HG03457 (cell line): ENCODE measurements around the gene SMCHD1.
"Not testable (repeated sequence)": the region's sequence is repeated elsewhere in the genome, so short reads cannot be mapped to it uniquely, and the experiment has no call there.

Source experiments
- ATAC-seq: cut with Tn5 transposase; IDR thresholded peaks from one replicate; pipeline ENCODE4 v1.9.1; 2021; ENCODE audit warnings: moderate number of reproducible peaks; ENCODE audit not compliant: unreplicated experiment

The SMCHD1 gene

DNA sequence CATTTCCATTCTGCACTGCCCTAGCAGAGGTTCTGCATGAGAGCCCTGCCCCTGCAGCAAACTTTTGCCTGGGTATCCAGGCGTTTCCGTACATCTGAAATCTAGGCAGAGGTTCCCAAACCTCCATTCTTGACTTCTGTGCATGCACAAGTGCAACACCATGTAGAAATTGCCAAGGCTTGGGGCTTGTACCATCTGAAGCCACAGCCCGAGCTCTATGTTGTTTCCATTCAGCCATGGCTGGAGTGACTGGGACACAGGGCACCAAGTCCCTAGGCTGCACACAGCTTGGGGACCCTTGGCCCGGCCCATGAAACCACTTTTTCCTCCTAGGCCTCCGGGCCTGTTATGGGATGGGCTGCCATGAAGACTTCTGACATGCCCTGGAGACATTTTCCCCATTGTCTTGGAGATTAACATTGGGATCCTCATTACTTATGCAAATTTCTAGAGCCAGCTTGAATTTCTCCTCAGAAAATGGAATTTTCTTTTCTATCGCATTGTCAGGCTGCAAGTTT, 154.2 kb downstream of the SMCHD1 start:
- not testable (repeated sequence) for ATAC-seq

DNA sequence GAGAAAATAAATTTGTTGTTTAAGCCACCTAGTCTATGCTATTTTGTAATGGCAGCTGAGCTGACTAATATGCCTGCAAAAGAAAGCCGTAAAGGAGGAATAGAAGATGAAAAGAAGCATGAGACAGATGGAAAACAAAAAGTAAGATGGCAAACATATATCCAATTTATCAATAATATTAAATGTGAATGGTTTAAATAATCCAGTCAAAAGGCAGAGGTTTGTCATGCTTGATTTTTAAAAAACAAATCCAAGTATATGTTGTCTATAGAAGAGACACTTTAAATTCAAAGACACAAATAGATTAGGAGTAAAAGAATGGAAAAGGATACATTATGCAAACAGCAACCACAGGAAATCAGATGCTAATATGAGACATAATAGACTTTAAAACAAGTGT, 155.9 kb downstream of the SMCHD1 start:
- ATAC-seq, result no peak

DNA sequence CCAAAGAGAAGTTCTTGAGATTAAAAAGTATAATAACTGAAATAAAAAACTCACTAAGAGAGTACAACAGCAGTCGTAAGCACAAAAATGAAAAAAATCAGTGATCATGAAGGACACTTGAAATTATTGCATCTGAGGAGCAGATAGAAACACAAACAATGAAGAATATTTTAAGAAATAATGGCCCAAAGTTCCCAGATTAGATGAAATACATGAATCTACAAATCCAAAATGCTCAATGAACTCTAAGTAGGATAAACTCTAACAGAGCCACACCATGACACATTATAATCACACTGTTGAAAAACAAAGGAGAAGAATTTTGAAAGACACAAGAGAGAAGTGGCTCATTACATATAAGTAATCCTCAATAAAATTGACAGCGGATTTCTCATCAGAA, 159.4 kb downstream of the SMCHD1 start:
- ATAC-seq, result no peak

DNA sequence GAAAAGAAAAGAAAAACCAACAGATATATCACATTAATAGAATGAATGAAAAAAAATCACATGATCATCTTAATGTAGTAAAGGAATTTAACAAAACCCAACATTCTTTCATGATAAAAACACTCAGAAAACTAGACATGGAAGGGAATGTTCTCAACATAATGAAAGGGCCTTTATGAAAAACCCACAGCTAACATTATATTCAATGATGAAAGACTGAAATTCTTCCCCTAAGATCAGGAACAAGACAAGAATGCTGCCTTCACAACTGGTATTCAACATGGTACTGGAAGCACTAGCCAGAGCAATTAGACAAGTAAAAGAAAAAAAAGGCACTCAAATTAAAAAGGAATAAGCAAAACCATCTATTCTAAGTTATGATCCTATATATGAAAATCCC, 162.8 kb downstream of the SMCHD1 start:
- ATAC-seq, result no peak

DNA sequence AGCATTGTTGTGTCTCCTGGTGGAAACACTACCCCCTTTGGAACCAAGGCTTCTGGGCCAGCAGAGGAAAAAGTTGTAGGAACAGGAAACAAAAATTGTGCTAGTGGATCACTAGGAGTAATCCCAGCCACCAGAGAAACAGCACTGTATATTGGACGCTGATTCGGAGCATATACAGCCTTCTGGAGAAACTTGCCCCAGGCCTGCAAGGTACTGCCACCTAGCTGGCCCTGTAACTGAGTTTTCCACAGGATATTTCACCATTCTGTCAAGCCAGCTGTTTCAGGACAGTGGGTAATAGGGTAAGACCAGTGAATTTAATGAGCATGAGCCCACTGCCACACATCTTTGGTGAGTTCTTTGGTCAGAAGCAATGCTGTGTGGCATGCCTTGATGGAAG, 166.2 kb downstream of the SMCHD1 start:
- ATAC-seq, result no peak

DNA sequence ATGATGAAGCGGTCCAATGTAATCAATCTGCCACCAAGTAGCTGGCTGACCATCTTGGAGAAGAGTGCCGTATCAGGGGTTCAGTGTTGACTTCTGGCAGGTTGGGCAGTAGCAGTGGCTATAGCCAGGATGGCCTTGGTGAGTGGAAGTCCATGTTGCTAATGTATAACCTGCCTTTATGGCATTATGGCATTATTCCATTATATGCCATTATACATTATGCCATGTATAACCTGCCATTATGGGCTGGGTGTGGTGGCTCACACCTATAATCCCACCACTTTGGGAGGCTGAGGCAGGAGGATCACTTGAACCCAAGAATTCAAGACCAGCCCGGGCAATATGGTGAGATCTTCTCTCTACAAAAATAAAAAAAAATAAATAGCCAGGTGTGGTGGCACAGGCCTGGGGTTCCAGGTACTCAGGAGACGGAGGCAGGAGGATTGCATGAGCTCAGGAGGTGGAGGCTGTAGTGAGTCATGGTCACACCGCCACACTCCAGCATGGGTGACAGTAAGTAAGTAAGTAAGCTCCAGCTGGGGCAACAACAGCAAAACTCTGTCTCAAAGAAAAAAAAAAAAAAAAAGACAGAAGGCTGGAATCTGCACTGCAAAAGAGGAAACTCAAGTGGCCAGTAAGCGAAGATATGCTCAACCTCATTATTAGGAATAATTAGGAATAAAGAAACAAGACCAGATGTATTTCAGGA, 166.8 kb downstream of the SMCHD1 start:
- no peak for ATAC-seq

DNA sequence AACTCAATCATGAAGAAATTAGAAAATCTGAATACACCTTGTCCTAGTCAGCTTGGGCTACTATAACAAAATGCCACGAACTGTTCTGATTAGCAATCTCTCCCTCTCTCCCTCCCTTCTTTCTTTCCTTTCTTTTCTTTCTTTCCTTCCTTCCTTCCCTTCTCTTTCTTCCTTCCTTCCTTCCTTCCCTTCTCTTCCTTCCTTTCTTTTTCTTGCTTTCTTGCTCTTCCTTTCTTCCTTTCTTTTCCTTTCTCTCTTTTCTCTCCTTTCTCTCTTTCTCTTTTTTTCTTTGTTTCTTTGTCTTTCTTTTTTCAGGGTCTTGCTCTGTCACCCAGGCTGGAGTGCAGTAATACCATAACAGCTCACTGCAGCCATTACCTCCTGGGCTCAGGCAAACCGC, 167.7 kb downstream of the SMCHD1 start:
- no peak for ATAC-seq

DNA sequence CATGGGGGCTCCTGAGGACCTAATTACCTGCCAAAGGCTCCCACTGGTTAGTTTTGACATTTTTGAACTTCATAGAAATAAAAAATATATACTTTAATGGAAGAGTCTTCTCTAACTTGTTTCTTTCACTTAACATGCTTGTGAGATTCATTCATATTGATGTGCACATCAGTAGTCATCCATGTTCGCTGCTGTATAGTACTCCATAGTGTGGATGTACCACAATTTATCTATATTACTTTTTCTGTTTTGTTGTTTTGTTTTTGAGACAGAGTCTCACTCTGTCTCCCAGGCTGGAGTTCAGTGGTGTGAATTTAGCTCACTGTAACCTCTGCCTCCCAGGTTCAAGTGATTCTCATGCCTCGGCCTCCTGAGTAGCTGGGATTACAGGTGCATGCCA, 168.4 kb downstream of the SMCHD1 start:
- ATAC-seq, result no peak

DNA sequence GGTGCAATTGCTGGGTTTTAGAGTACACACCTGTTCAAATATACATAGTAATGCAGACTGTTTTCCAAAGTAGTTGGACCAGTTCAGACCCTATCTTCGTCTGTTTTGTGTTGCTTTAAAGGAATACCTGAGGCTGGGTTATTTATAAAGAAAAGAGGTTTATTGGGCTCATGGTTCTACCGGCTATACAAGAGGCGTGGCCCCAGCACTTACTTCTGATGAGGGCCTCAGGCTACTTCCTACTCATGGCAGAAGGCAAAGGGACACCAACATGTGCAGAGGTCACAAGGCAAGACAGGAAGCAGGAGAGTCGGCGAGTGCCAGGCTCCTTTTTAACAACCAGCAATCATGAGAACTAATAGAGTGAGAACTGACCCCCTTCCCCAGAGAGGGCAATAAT, 169.3 kb downstream of the SMCHD1 start:
- ATAC-seq, result no peak

DNA sequence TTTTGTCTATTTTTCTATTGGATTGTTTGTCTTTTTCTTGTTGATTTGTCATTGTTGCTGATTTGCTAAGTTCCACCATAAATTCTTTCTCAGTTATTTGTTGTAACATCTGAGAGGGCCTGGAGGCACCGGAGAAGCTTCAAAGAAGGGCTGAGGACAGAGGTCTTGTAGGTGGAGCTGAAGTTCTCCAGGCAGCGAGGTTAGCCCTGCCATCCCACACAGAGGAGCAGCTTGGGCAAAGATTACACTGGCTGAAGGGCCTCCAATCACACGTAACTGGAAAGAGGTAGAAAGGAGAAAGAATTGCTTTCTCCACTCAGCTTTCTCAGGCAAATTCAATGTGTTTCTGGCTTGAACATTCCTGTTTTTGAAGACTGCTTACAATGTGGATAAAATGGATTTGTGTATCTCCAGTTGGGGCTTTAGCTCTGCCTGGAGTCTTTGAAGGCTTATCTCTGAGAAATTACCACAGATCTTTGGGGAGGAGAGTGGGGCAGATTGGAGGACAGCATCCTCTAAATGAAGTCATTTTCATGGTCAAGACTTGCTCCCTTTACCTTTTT, 170.2 kb downstream of the SMCHD1 start:
- no peak for ATAC-seq

DNA sequence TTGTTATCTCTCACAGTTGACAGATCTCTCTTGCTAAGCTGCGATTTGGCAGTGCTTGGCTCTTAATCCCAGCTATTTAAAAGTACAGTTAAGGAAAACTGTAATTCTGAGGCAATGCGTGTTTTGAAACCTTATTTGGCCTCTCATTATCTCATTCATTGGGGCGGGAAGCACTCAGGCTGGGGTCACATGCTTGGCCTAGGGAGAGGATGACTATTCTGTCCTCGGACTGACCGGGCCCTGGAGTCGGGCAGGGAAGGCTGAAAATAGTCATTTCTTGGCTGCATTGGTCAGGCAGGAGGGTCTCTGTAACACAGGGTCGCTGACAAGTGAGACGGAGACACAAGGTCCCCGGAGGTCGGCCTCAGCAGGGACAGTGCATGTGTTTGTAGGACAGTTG, 171.1 kb downstream of the SMCHD1 start:
- ATAC-seq, result no peak

DNA sequence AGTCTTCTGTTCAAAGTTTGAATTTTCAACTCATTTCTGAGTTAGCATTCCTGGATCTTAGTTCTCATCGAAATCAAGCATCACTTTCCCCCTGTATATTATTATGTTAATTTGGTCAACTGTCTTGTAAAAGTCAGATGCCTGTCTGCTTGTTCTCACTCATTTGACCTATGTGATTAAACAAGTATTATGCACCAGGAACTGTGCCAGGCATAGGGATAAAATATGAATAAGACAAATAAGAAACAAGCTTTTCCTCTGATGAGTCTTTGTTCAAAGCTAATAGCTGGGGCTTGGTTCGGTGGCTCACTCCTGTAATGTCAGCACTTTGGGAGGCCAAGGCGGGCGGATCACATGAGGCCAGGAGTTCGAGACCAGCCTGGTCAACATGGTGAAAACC, 171.5 kb downstream of the SMCHD1 start:
- no peak for ATAC-seq

DNA sequence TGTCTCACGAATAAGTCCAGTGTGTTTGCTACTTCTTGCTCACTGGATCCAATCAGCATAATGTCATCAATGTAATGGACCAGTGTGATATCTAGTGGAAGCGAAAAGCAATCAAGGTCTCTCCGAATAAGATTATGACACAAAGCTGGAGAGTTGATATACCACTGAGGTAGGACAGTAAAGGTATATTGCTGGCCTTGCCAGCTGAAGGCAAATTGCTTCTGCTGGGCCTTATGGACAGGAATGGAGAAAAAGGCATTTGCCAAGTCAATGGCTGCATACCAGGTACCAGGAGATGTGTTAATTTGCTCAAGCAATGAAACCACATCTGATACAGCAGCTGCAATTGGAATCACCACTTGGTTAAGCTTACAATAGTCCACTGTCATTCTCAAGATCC, 180.6 kb downstream of the SMCHD1 start:
- ATAC-seq, result not testable (repeated sequence)

DNA sequence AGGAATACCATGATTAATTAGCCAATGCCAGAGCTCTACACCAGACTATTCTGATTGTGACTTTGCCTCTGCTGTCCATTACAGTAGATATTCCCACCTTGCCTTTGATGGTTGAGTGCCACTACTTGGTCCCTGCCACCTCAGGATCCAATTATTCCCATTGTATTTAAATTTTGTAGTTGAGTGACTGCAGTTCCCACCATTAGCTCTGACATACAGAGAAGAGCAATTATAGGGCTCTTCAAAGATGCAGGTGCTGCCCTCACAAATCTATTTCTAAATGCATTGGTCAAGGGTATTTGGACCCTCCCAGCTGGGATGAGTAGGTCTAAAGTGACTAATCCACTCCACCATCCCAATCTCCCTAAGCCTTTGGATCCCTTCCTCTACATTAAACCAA, 181.8 kb downstream of the SMCHD1 start:
- not testable (repeated sequence) for ATAC-seq

DNA sequence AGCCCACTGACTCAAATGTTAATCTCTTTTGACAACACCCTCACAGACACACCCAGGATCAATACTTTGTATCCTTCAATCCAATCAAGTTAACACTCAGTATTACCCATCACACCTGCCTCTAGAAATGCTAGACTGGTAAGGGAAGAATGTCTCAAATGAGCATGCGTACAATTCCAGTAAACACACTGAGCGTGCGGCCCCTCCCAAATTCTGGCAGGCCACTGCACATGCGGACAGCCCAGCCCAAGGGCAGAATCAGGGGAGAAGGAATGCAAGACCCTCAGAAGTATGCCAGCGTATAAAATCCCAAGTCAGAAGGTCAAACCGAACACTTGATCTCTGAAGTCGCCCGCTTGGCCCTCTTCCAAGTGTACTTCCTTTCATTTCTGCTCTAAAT, 183.7 kb downstream of the SMCHD1 start:
- ATAC-seq, result no peak

DNA sequence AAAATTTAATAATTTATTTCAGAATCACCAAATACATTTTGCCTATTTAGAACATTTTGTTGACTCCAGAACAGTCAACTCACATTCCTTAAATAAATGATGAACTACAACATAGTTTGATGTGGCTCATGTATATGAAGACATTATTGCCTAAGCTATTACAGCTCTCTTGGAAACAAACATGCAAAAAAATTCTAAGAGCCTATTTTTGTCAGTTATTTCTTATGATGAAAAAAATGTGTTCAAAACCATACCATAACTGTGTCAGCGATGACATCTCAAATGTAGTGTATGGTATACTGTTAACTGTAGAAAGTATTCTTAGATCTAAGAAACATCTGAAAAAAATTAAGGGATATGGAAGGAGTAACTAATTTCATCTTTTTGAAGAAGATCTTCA, 185.0 kb downstream of the SMCHD1 start:
- ATAC-seq, result no peak

DNA sequence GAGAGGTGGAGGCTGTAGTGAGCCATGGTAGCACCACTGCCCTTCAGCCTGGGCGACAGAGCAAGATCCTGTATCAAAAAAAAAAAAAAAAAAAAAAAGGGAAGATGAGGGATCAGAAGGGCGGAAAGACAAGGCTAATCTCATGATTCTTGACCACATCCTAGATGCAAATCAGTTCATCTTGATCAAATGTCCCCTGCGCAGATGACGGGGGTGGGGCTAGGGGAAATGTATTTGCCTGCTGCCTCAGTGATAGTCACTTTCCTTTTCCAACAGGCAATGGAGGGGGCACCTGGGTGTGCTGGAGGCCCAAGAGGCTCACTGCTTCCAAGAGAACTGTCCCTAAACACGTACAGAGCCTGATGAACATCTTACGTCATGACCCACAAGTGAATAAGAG, 187.6 kb downstream of the SMCHD1 start:
- ATAC-seq, result no peak

DNA sequence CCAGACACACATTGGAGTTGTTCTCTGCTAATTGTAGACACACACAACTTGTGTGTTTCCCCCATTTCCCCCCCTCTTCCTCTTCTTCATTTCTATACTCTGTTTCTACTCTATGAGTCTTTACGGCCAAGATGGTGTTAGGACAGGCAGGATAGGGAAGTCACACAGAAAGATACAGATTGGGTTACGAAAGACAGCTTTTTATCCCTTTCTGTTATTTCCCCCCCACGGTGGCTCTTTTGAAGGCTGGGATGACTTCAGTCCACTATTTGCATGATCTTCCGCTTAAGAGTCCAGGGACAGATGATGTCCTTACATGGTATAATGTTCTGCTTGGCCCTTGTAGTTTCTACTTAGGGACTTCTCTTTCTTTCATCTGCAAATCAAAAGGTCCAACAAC, 189.6 kb downstream of the SMCHD1 start:
- no peak for ATAC-seq

DNA sequence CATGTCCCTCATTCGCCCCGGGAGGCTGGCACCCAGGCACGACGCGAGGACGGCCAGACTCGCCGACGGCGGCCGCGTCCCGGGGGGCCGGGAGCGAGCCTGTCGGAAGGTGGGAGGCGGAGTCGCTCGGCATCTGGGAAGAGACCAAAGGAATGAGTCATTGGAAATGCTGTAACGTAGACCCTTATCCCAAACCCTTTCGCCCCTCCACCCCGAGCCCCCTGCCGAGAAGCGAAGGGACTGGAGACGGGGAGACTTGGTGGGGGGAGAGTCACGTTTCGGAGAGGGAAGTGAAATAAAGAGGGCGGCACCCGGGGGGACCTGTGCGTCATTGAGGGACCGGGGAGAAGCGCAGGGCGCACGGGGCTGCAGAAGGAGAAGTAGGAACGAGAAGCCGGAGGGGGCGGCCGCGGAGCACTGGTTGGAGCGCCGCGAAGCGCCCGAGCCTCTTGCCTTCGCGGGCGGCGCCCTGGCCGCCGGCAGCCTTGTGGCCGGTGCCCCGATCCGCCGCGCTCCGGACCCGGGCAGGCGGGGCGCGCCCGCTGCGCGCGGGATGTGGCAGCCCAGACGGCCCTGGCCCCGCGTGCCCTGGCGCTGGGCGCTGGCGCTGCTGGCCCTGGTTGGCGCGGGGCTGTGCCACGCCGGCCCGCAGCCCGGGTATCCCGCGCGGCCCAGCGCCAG, 191.2 kb downstream of the SMCHD1 start, which contains the start of gene EMILIN2:
EMILIN2 (plus strand) TSS at position 371 of the 681 bp plus-strand sequence; CDS start at position 554, 183 bp downstream.
- no peak for ATAC-seq

DNA sequence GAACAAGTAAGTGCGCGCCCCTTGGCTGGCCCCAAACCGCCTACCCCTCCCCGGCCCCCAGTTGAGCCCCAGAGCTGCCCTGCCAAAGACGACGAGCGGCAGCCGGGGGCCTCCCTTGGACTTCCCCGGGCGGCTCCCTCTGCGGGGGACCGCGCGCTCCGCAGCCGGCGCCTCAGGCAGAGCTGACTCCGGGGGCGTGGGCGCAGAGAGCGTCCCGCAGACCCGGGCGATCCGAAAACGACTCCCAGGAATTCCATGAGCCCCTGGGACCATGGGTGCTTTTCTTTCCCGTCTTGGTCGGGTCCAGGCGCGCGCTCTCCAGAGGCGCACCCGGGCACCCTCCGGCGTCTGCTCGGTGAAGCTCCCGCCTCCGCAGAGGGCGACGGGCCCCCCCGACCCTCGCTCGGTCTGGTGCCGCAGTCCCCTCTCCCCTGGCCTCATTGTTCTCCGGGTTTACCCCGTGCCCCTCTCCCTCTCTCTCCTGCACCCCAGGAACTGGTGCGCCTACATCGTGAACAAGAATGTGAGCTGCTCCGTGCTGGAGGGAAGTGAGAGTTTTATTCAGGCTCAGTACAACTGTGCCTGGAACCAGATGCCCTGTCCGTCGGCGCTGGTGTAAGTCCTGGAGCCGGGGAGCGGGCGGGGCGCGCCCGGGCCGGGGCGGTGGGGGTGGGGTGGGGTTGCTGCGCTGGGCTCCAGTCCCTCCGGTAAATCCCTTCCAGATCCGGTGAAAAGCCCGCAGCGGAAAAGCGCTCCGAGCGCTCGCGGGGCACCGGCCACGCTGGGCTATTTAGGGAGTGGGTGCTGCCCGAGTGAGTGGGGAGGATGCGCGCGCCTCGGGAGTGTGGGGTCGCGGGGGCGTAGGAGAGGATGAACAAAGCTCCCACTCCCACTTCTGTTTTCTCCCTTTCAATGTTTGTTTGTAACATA, 192.1 kb downstream of the SMCHD1 start:
- no peak for ATAC-seq
